Esophagus muscularis mucosa (tissue), 4 donors: ENCODE measurements around the gene HIVEP2. TPM values are rescaled to one million over a fixed set of nuclear protein-coding genes. Genes with fewer than 3 reads are reported as not detected.

Source experiments
- DNase-seq: peaks from one replicate; pipeline ENCODE4 v3.0.0-alpha.2; 2017; ENCODE audit errors: extremely low spot score
- H3K27ac ChIP-seq, 4 donors: fragments of 200-600 bp; sonication (generic); replicated peaks in 1 of 4; 1 replicate in 3 of 4; 2 replicates in 1 of 4; pipeline ENCODE4 v1.5.1; 2016 to 2019; ENCODE audit warnings: mild to moderate bottlenecking in 1 of 4
- H3K27me3 ChIP-seq, 4 donors: fragments of 200-600 bp; sonication (generic); one replicate each; pipeline versions ENCODE4 v1.5.1 to v1.6.0; 2016 to 2019
- H3K36me3 ChIP-seq, 4 donors: fragments of 200-600 bp; sonication (generic); one replicate each; pipeline ENCODE4 v1.5.1; 2016 to 2019
- H3K4me1 ChIP-seq, 4 donors: fragments of 200-600 bp; sonication (generic); one replicate each; pipeline ENCODE4 v1.5.1; 2016 to 2019
- H3K4me3 ChIP-seq, 4 donors: fragments of 200-600 bp; sonication (generic); 1 replicate in 2 of 4; 2 replicates in 2 of 4; pipeline ENCODE4 v1.5.1; 2016 to 2019; ENCODE audit warnings: mild to moderate bottlenecking in 4 of 4, moderate library complexity in 1 of 4
- H3K9me3 ChIP-seq, 4 donors: fragments of 200-600 bp; sonication (generic); 1 replicate in 3 of 4; 2 replicates in 1 of 4; pipeline ENCODE4 v1.5.1; 2016 to 2019
- CTCF ChIP-seq, 3 experiments: fragments of 200-600 bp in 2 of 3; fragments of 450-650 bp in 1 of 3; sonication (generic) in 2 of 3; IDR thresholded peaks; one replicate each; pipeline ENCODE4 v1.5.1; 2017 to 2019; ENCODE audit warnings: antibody characterized with exemption in 3 of 3, mild to moderate bottlenecking in 2 of 3, moderate library complexity in 1 of 3
- EP300 ChIP-seq: sonication (generic); formaldehyde crosslinking; IDR thresholded peaks from one replicate; pipeline ENCODE4 v1.6.1; 2017; ENCODE audit warnings: antibody characterized with exemption
- POLR2A ChIP-seq: fragments of 450-650 bp; IDR thresholded peaks from one replicate; pipeline ENCODE4 v1.6.1; 2017; ENCODE audit warnings: antibody characterized with exemption, moderate library complexity, mild to moderate bottlenecking, low read depth
- POLR2AphosphoS5 ChIP-seq, 2 donors: sonication (generic); formaldehyde crosslinking; IDR thresholded peaks; one replicate each; pipeline ENCODE4 v1.6.1; 2017; ENCODE audit warnings: antibody characterized with exemption in 2 of 2
- WGBS: methylation state at CpG from one replicate; pipeline ENCODE4 v1.1.5; 2018; 5-methylcytosine and 5-hydroxymethylcytosine counted together
- intact Hi-C: fragments of 100-400 bp; cut with DNase I; formaldehyde crosslinking; loops from one replicate; pipeline ENCODE4 v1.15.1; 2023
- total RNA-seq, 4 donors: library from RNA; depleted of rRNA; stranded (reverse); fragments of >200 nt; gene quantifications; one replicate each; pipeline versions ENCODE4 v1.1.0 to v1.2.1, GENCODE V29; 2016

The HIVEP2 gene
- total RNA-seq, 4 donors from 2014 or later: 20.3 to 29.3 (median 22.1) TPM

DNA sequence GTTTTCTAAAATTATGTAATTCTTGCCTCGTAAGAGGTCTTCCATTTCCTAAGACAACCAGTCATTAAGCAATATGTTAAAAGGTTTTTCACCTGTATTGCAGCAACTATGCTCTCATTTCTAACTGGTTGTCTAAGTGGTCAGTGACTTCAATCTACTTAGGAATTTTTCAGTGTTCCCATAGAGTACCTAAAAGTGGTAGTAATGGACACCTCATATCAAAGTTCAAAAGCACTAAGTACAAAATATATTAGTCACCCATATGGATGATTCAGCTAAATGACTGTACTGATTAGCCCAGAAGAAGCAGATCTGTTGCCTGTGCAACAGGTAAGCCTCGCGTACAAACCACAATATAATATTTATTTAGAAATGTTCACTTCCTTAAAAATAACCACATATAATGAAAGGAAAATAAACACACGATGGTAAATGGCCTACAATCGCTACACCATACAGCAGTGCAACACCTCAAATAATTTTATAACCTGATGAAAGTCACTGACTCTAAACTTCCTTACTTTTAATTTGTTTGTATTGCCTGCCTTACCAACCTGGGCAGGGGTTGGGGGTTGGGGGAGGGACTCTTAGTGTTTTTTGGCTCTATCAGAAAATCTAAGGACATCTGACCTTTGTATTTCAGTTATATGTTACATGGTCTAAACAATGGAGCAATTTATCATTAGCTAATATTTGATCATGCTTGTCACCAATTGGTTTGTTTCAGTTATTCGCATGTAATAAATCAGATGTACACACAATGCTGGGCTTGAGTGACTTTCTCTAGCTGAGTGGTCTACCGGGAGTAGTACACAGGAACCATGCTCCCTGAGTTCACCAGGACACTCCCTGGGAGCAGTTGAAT is 105.9 kb downstream of the HIVEP2 start:
- TF ChIP-seq CTCF (IDR thresholded peaks at IDR 0.05) (no peak), EP300 (no peak), POLR2A (no peak), POLR2AphosphoS5 (IDR thresholded peaks at IDR 0.05) (no peak)
- Histone ChIP-seq H3K4me1 (peaks cover 14 to 28% (median 27%) of the 10 kb centered on the region in 4 donors), H3K4me3 (no peak overlapping the region), H3K27ac (no peak overlapping the region), H3K27me3 (no peaks in the 10 kb centered on the region), H3K9me3 (no peaks in the 10 kb centered on the region), H3K36me3 (no peaks in the 10 kb centered on the region)
- intact Hi-C loops: no loop called here
- no peak for DNase-seq
- WGBS: 90% methylated on average over 7 of the region's 7 CpGs

DNA sequence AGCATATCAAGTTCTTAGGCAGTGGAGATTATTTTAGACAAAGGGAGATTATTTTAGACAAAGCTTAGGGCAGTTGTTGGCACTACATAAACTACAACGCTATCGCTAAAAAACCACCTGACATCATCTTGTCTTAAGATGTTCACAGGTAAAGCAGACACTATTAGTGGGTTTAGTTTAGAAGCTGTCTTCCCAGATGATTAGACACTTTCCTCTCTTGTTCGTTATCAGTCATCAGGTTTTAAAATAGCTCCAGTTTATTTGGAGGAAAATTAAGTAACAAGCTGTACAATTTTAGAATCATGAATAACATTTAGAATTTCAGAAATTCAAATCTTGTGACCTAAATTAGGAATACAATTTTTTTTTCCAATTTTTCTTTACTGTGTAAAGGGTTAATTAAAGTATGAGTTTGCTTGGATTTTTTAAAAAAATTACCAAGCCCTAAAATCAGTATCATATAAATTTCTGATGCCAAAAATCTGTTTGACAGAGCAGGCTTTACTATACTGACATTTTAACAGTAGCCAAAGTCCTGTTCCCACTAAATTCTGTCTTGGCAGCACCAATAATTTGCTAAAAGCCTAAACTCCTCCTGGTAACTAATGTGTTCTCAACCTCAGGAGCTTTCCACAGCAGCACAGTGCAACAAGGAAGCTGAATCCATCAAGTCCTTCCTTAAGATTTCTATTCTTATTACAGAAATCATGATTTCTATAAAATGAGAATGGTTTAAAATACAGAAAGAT is 109.0 kb downstream of the HIVEP2 start:
- Histone ChIP-seq H3K4me3 (no peak overlapping the region), H3K9me3 (no peaks in the 10 kb centered on the region), H3K27me3 (no peaks in the 10 kb centered on the region), H3K36me3 (no peaks in the 10 kb centered on the region), H3K4me1 (peaks cover 3 to 14% (median 10%) of the 10 kb centered on the region in 4 donors), H3K27ac (no peak overlapping the region)
- TF ChIP-seq EP300 (no peak), POLR2AphosphoS5 (IDR thresholded peaks at IDR 0.05) (no peak), CTCF (IDR thresholded peaks at IDR 0.05) (no peak), POLR2A (no peak)
- 88% methylated on average over 3 of the region's 3 CpGs for WGBS
- intact Hi-C loops: no loop called here
- DNase-seq: no peak

- intact Hi-C loops: no loop called here
- Histone ChIP-seq H3K4me3 (no peak overlapping the region), H3K36me3 (no peaks in the 10 kb centered on the region), H3K4me1 (peaks cover 3 to 20% (median 10%) of the 10 kb centered on the region in 4 donors), H3K9me3 (no peaks in the 10 kb centered on the region), H3K27me3 (no peaks in the 10 kb centered on the region), H3K27ac (no peak overlapping the region)
- DNase-seq: no peak
- 89% methylated on average over 3 of the region's 3 CpGs for WGBS
- TF ChIP-seq EP300 (no peak), POLR2AphosphoS5 (IDR thresholded peaks at IDR 0.05) (no peak), POLR2A (no peak)
Measured at GRCh38 chr6:142834853-142835252, 110.1 kb downstream of the HIVEP2 start.

DNA sequence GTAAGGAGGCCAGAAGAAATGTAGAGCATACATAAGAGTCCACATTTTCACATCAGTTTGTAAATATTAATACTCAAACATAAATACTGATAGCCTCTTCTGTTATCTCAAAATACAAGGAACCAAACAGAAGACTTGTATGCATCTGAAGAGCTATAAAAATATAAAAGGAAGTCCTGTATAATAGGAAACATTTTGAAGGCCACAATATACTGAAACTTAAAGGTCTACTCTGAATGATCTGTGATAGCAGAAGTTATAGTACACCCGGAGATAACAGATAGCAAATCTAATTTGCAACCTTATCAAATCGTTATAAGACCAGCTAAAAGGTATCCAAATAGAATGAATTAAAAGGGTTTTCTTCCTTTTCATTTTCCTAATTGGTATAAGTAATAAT is 111.2 kb downstream of the HIVEP2 start:
- DNase-seq: no peak
- H3K4me1 ChIP-seq: peaks cover 3 to 20% (median 10%) of the 10 kb centered on the region in 4 donors
- no peaks in the 10 kb centered on the region for H3K27me3 ChIP-seq
- H3K4me3 ChIP-seq: no peak overlapping the region
- TF ChIP-seq POLR2A (no peak), POLR2AphosphoS5 (IDR thresholded peaks at IDR 0.05) (no peak), EP300 (no peak), CTCF (IDR thresholded peaks at IDR 0.05) (no peak)
- H3K36me3 ChIP-seq: no peaks in the 10 kb centered on the region
- 84% methylated on average over 2 of the region's 2 CpGs for WGBS
- no peaks in the 10 kb centered on the region for H3K9me3 ChIP-seq
- intact Hi-C loops: no loop called here
- H3K27ac ChIP-seq: no peak overlapping the region

DNA sequence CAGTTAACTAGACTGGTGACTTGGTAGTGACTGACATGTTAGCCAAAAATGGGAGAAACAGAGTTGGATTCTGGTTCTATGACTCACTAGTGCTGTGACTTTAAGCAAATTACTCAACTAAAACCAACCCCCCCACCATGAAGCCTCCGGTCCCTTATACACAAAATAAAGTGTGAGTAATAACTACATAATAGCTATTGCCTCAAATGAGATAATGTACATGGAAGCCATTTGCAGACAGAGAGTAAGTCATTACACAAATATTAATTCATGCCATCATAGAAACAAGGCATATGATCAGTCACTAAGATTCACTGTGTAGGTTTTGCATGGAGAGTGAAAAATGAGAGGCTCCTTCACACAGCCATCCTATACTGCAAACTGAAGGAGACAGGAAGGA is 111.9 kb downstream of the HIVEP2 start:
- intact Hi-C loops: no loop called here
- 21% methylated on average over 1 of the region's 1 CpG for WGBS
- DNase-seq: no peak
- no peak for TF ChIP-seq CTCF (IDR thresholded peaks at IDR 0.05)
- TF ChIP-seq POLR2A: no peak
- no peak for TF ChIP-seq EP300
- TF ChIP-seq POLR2AphosphoS5 (IDR thresholded peaks at IDR 0.05): no peak
- Histone ChIP-seq H3K27me3 (no peaks in the 10 kb centered on the region), H3K36me3 (no peaks in the 10 kb centered on the region), H3K9me3 (no peaks in the 10 kb centered on the region), H3K27ac (no peak overlapping the region), H3K4me1 (peaks cover 5 to 23% (median 10%) of the 10 kb centered on the region in 4 donors), H3K4me3 (no peak overlapping the region)
